Neutrophil (primary cell): Measurements from ENCODE around the gene DSCAML1.

Experiments
- H3K27ac ChIP-seq: fragments of 200-600 bp; sonication (generic); 2 replicates; pipeline ENCODE4 v1.5.1; 2016; ENCODE audit warnings: mild to moderate bottlenecking, moderate library complexity
- H3K27me3 ChIP-seq: fragments of 200-600 bp; sonication (generic); 2 replicates; pipeline ENCODE4 v1.6.0; 2016; ENCODE audit warnings: mild to moderate bottlenecking
- H3K36me3 ChIP-seq: fragments of 200-600 bp; sonication (generic); 2 replicates; pipeline ENCODE4 v1.5.1; 2017
- H3K4me1 ChIP-seq, 2 experiments: fragments of 200-600 bp in 1 of 2; sonication (generic) in 1 of 2; 1 replicate in 1 of 2; 2 replicates in 1 of 2; pipeline versions ENCODE4 v1.5.1 to v1.6.1; 2013 to 2016; ENCODE audit warnings: low read depth in 1 of 2, low read length in 1 of 2, mild to moderate bottlenecking in 1 of 2, moderate library complexity in 1 of 2; ENCODE audit not compliant: control insufficient read depth in 1 of 2, insufficient read depth in 1 of 2
- H3K4me3 ChIP-seq, 2 experiments: fragments of 200-600 bp in 1 of 2; sonication (generic) in 1 of 2; 1 replicate in 1 of 2; 2 replicates in 1 of 2; pipeline ENCODE4 v1.5.1; 2013 to 2016; ENCODE audit warnings: low read depth in 1 of 2, low read length in 1 of 2, mild to moderate bottlenecking in 1 of 2, moderate library complexity in 1 of 2
- H3K9me3 ChIP-seq: fragments of 200-600 bp; sonication (generic); 2 replicates; pipeline ENCODE4 v1.5.1; 2016
- TF ChIP-seq, protein P1 (sequence below): fragments of 200-600 bp; sonication (generic); IDR thresholded peaks from 2 replicates; pipeline ENCODE4 v1.5.1; 2016; ENCODE audit warnings: antibody characterized with exemption

DSCAML1 gene

DNA sequence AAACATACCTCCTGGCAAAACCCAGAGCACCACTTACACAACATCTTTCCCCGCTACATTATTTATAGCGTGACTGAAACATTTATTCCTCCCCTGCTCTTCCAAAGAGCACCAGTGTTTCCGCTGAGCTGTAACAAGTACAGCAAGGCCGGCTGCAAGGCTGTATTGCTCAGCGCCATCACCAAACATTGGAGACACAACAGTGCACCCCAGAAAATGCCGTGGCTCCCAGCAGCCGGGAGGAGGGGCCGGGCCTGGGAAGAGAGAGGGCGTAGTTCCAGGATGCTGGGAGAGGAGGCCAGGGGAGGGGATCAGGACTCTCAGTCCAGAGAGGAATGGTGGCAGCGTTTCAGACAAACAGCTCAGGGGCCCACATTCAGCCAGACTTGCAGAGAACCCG is 133.2 kb downstream of the DSCAML1 start:
- Histone ChIP-seq H3K36me3 (no peaks in the 10 kb centered on the region), H3K4me1 (no peaks in the 10 kb centered on the region), H3K9me3 (no peaks in the 10 kb centered on the region), H3K4me3 (no peak overlapping the region), H3K27ac (no peak overlapping the region), H3K27me3 (peaks cover 28% of the 10 kb centered on the region)
- TF ChIP-seq, protein P1, sequence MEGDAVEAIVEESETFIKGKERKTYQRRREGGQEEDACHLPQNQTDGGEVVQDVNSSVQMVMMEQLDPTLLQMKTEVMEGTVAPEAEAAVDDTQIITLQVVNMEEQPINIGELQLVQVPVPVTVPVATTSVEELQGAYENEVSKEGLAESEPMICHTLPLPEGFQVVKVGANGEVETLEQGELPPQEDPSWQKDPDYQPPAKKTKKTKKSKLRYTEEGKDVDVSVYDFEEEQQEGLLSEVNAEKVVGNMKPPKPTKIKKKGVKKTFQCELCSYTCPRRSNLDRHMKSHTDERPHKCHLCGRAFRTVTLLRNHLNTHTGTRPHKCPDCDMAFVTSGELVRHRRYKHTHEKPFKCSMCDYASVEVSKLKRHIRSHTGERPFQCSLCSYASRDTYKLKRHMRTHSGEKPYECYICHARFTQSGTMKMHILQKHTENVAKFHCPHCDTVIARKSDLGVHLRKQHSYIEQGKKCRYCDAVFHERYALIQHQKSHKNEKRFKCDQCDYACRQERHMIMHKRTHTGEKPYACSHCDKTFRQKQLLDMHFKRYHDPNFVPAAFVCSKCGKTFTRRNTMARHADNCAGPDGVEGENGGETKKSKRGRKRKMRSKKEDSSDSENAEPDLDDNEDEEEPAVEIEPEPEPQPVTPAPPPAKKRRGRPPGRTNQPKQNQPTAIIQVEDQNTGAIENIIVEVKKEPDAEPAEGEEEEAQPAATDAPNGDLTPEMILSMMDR = no peak

- H3K4me1 ChIP-seq = no peaks in the 10 kb centered on the region
- no peak overlapping the region for H3K4me3 ChIP-seq
- peaks cover 32% of the 10 kb centered on the region for H3K27me3 ChIP-seq
- no peaks in the 10 kb centered on the region for H3K36me3 ChIP-seq
- H3K27ac ChIP-seq = no peak overlapping the region
- TF ChIP-seq, protein P1 = no peak
- H3K9me3 ChIP-seq = no peaks in the 10 kb centered on the region
Measured at GRCh38 chr11:117663414-117663813, 133.6 kb downstream of the DSCAML1 start.

- TF ChIP-seq, protein P1 = no peak
- peaks cover 33% of the 10 kb centered on the region for H3K27me3 ChIP-seq
Measured at GRCh38 chr11:117662671-117663269, 134.2 kb downstream of the DSCAML1 start.

GRCh38 chr11:117662255-117662654 is 134.8 kb downstream of the DSCAML1 start:
- Histone ChIP-seq H3K36me3 (no peaks in the 10 kb centered on the region), H3K4me3 (no peak overlapping the region), H3K9me3 (no peaks in the 10 kb centered on the region), H3K27ac (no peak overlapping the region), H3K27me3 (peaks cover 33% of the 10 kb centered on the region), H3K4me1 (no peaks in the 10 kb centered on the region)
- TF ChIP-seq, protein P1 = no peak

More at GRCh38 chr11:117662671-117663269, 134.2 kb downstream of the DSCAML1 start:
- Histone ChIP-seq H3K4me1 (no peaks in the 10 kb centered on the region), H3K4me3 (no peak overlapping the region), H3K9me3 (no peaks in the 10 kb centered on the region), H3K36me3 (no peaks in the 10 kb centered on the region), H3K27ac (no peak overlapping the region)

- Histone ChIP-seq H3K27me3 (peaks cover 16% of the 10 kb centered on the region), H3K4me3 (no peak overlapping the region)
- TF ChIP-seq, protein P1 = no peak
Measured at GRCh38 chr11:117658809-117659208, 138.2 kb downstream of the DSCAML1 start.

More at GRCh38 chr11:117658809-117659208, 138.2 kb downstream of the DSCAML1 start:
- Histone ChIP-seq H3K36me3 (no peaks in the 10 kb centered on the region), H3K9me3 (no peaks in the 10 kb centered on the region), H3K4me1 (no peaks in the 10 kb centered on the region), H3K27ac (no peak overlapping the region)
